ENCODE results near the gene SYNPO2. TPM values are rescaled to one million over a fixed set of nuclear protein-coding genes. Genes with fewer than 3 reads are reported as not detected.
"Not testable (repeated sequence)": the region's sequence is repeated elsewhere in the genome, so short reads cannot be mapped to it uniquely, and the experiment has no call there.

Gene SYNPO2
- total RNA-seq, 2 donors from 2014 or later, result 0.17 to 0.36 TPM

GRCh38 chr4:119016636-119017035 lies 128.0 kb downstream of the SYNPO2 start:
- no peak overlapping the region for H3K27ac Mint-ChIP-seq
- no peaks in the 10 kb centered on the region for H3K36me3 Mint-ChIP-seq
- H3K27me3 Mint-ChIP-seq, result peaks cover 11 to 16% of the 10 kb centered on the region in 2 donors
- DNase-seq (ENCODE audit: low spot score) (no peak), ATAC-seq (no peak)
- no peaks in the 10 kb centered on the region for H3K9me3 Mint-ChIP-seq
- H3K4me1 Mint-ChIP-seq (ENCODE audit: low read depth in 2 of 2), result no peaks in the 10 kb centered on the region
- no peak overlapping the region for H3K4me3 Mint-ChIP-seq

GRCh38 chr4:119017636-119018035 lies 129.0 kb downstream of the SYNPO2 start:
- H3K36me3 Mint-ChIP-seq, result no peaks in the 10 kb centered on the region
- no peaks in the 10 kb centered on the region for H3K4me1 Mint-ChIP-seq (ENCODE audit: low read depth in 2 of 2)
- ATAC-seq, result no peak
- no peaks in the 10 kb centered on the region for H3K9me3 Mint-ChIP-seq
- H3K27me3 Mint-ChIP-seq, result peaks cover 8 to 11% of the 10 kb centered on the region in 2 donors
- no peak overlapping the region for H3K27ac Mint-ChIP-seq
- no peak overlapping the region for H3K4me3 Mint-ChIP-seq
- no peak for DNase-seq (ENCODE audit: low spot score)

DNA sequence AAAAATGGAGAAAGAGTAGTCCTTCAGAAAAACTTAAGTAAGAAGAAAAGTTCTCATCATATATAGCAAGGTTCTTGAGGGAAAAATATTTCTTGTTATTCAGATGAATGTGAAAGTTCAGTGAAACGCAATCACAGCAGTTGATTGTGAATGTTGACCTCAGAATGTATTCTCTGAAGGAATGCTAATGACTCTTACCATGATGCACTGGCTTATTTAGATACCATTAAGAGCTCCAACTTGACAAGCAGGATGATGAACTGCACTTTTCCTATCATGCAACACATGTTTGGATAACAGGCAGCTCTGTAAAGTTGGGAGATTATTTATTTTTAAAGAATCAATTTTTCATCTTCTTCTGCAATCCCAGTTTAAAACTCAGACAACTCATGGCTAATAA lies 131.5 kb downstream of the SYNPO2 start:
- Mint-ChIP-seq H3K4me3 (no peak overlapping the region), H3K4me1 (ENCODE audit: low read depth in 2 of 2) (no peaks in the 10 kb centered on the region), H3K27me3 (peaks cover 12 to 16% of the 10 kb centered on the region in 2 donors), H3K27ac (no peak overlapping the region), H3K9me3 (no peaks in the 10 kb centered on the region), H3K36me3 (no peaks in the 10 kb centered on the region)
- DNase-seq (ENCODE audit: low spot score), result no peak
- no peak for ATAC-seq

- DNase-seq (ENCODE audit: low spot score); H3K27ac Mint-ChIP-seq; H3K4me1 Mint-ChIP-seq (ENCODE audit: low read depth in 2 of 2): not testable (repeated sequence)
These were observed 133.9 kb downstream of the SYNPO2 start for GRCh38 chr4:119022520-119022919.

DNA sequence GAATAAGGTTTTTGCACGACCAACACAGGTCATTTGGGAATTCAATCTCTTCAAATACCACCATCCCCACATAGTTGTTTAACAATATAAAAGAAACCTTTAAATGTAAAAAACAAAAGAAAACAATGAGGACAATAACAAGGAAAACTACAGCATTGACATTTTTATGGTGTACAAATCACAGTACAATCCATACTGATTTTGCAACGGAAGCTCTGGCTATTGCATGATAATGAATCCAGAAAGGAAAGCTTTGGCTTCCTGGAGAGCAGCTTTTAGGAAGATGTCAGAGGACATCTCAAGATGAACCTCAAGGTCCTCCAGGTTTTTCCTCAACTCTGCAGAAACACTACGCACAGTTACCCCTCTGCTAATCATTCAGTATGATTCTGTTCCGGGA lies 135.4 kb downstream of the SYNPO2 start:
- Mint-ChIP-seq H3K36me3 (no peaks in the 10 kb centered on the region), H3K27me3 (peaks cover 5 to 15% of the 10 kb centered on the region in 2 donors), H3K4me1 (ENCODE audit: low read depth in 2 of 2) (no peaks in the 10 kb centered on the region), H3K4me3 (no peak overlapping the region), H3K27ac (no peak overlapping the region), H3K9me3 (no peaks in the 10 kb centered on the region)
- no peak for ATAC-seq
- DNase-seq (ENCODE audit: low spot score), result no peak

More at GRCh38 chr4:119022520-119022919, 133.9 kb downstream of the SYNPO2 start:
- H3K27me3 Mint-ChIP-seq, result peaks cover 8 to 15% of the 10 kb centered on the region in 2 donors
- H3K36me3 Mint-ChIP-seq, ATAC-seq, H3K4me3 Mint-ChIP-seq, H3K9me3 Mint-ChIP-seq: not testable (repeated sequence)

DNA sequence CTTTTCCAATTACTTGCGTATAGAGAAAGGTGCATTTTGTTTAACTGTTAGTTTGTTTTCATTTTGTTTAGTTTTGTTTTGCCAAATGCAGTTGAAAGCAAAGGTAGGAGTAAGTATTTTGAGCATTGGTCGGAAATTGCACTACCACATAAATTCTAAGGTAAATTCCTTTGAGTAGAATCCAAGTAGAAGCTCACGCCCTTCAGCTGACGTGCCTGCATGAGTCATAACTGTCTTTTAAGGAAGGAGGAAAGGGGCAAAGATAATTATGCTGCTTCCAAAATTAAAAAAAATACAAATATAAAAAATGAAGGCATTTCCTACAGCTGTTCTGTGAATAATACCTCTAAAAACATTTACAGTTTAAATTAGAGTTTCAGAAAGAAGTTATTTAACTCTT lies 136.8 kb downstream of the SYNPO2 start:
- Mint-ChIP-seq H3K4me1 (ENCODE audit: low read depth in 2 of 2) (no peaks in the 10 kb centered on the region), H3K9me3 (no peaks in the 10 kb centered on the region), H3K36me3 (no peaks in the 10 kb centered on the region), H3K27ac (no peak overlapping the region), H3K4me3 (no peak overlapping the region), H3K27me3 (peaks cover 9 to 15% of the 10 kb centered on the region in 2 donors)
- DNase-seq (ENCODE audit: low spot score) (no peak), ATAC-seq (no peak)

DNA sequence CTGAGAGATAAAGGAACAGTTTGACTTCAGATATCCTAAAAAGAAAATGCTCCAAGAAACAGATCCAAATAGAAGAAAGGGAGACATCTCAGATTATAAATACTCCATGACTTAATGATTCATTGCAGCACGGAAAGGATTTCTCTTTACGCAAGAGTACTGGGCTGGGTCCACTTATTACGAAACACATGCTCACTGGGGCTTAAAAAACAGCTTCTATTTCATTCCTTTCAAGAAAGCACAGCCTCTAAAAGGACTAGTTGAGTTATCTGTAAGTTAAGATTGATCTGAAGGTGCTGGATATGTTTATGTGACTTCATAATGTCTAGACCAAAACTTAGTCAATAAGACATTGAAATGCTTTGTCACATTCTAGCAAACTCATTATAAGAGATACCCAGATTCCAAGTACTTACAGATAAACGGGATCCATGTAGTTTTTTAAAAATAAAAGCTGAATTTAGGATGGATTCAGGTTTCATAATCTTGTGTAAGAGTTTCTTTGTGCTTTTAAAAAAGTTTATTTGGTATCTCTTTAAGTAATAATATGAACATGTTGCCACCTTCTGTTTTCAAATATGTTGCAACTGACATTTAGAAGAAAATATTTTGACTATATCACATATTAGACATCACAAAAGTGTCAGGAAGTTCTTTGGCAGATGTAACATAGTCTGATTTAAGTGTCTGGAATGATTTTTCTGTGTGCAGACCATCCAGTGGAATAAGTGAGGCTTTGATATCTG lies 137.4 kb downstream of the SYNPO2 start:
- peaks cover 12 to 15% of the 10 kb centered on the region in 2 donors for H3K27me3 Mint-ChIP-seq
- H3K36me3 Mint-ChIP-seq, result no peaks in the 10 kb centered on the region
- ATAC-seq (no peak), DNase-seq (ENCODE audit: low spot score) (no peak)
- H3K4me3 Mint-ChIP-seq, result no peak overlapping the region
- no peaks in the 10 kb centered on the region for H3K9me3 Mint-ChIP-seq
- H3K4me1 Mint-ChIP-seq (ENCODE audit: low read depth in 2 of 2), result no peaks in the 10 kb centered on the region
- H3K27ac Mint-ChIP-seq, result no peak overlapping the region

GRCh38 chr4:119026662-119027444 lies 138.2 kb downstream of the SYNPO2 start:
- no peak for ATAC-seq
- Mint-ChIP-seq H3K4me1 (ENCODE audit: low read depth in 2 of 2) (no peaks in the 10 kb centered on the region), H3K36me3 (no peaks in the 10 kb centered on the region), H3K27me3 (peaks cover 15% of the 10 kb centered on the region in 2 donors), H3K4me3 (no peak overlapping the region), H3K9me3 (no peaks in the 10 kb centered on the region), H3K27ac (no peak overlapping the region)
- no peak for DNase-seq (ENCODE audit: low spot score)

GRCh38 chr4:119027811-119028210 lies 139.2 kb downstream of the SYNPO2 start:
- H3K36me3 Mint-ChIP-seq, result no peaks in the 10 kb centered on the region
- no peak overlapping the region for H3K27ac Mint-ChIP-seq
- H3K9me3 Mint-ChIP-seq, result no peaks in the 10 kb centered on the region
- no peak for ATAC-seq
- no peak overlapping the region for H3K4me3 Mint-ChIP-seq
- DNase-seq (ENCODE audit: low spot score), result no peak
- H3K4me1 Mint-ChIP-seq (ENCODE audit: low read depth in 2 of 2), result no peaks in the 10 kb centered on the region
- peaks cover 15% of the 10 kb centered on the region in 2 donors for H3K27me3 Mint-ChIP-seq

- DNase-seq (ENCODE audit: low spot score) (no peak), ATAC-seq (no peak)
- Mint-ChIP-seq H3K36me3 (no peaks in the 10 kb centered on the region), H3K4me3 (no peak overlapping the region), H3K9me3 (no peaks in the 10 kb centered on the region), H3K27ac (no peak overlapping the region), H3K4me1 (ENCODE audit: low read depth in 2 of 2) (no peaks in the 10 kb centered on the region), H3K27me3 (peaks cover 10 to 13% of the 10 kb centered on the region in 2 donors)
These were observed 139.6 kb downstream of the SYNPO2 start for GRCh38 chr4:119028296-119028695.

- no peak overlapping the region for H3K4me3 Mint-ChIP-seq
- no peaks in the 10 kb centered on the region for H3K9me3 Mint-ChIP-seq
- no peak for ATAC-seq
- no peak overlapping the region for H3K27ac Mint-ChIP-seq
- no peak for DNase-seq (ENCODE audit: low spot score)
- peaks cover 8 to 13% of the 10 kb centered on the region in 2 donors for H3K27me3 Mint-ChIP-seq
- H3K36me3 Mint-ChIP-seq, result no peaks in the 10 kb centered on the region
- H3K4me1 Mint-ChIP-seq (ENCODE audit: low read depth in 2 of 2), result no peaks in the 10 kb centered on the region
These were observed 141.3 kb downstream of the SYNPO2 start for GRCh38 chr4:119029847-119030535.

DNA sequence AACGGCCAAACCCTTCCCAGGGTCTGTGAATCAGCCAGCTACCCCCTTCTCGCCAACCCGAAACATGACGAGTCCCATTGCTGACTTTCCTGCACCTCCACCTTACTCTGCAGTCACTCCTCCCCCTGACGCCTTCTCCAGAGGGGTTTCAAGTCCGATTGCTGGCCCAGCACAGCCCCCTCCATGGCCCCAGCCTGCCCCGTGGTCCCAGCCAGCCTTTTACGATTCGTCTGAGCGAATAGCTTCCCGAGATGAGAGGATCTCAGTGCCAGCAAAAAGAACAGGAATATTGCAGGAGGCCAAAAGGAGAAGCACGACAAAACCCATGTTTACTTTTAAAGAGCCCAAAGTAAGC lies 141.9 kb downstream of the SYNPO2 start:
- Mint-ChIP-seq H3K27me3 (peaks cover 8 to 13% of the 10 kb centered on the region in 2 donors), H3K4me3 (no peak overlapping the region), H3K4me1 (ENCODE audit: low read depth in 2 of 2) (no peaks in the 10 kb centered on the region), H3K27ac (no peak overlapping the region), H3K36me3 (no peaks in the 10 kb centered on the region), H3K9me3 (no peaks in the 10 kb centered on the region)
- no peak for ATAC-seq
- no peak for DNase-seq (ENCODE audit: low spot score)

GRCh38 chr4:119031218-119031617 lies 142.6 kb downstream of the SYNPO2 start:
- Mint-ChIP-seq H3K9me3 (no peaks in the 10 kb centered on the region), H3K27ac (no peak overlapping the region), H3K27me3 (peaks cover 8 to 15% of the 10 kb centered on the region in 2 donors), H3K4me3 (no peak overlapping the region), H3K36me3 (no peaks in the 10 kb centered on the region), H3K4me1 (ENCODE audit: low read depth in 2 of 2) (no peaks in the 10 kb centered on the region)
- ATAC-seq, result no peak
- DNase-seq (ENCODE audit: low spot score), result no peak
